Gastrocnemius medialis (tissue), 4 donors: ENCODE results near the gene POPDC2. TPM values are rescaled to one million over a fixed set of nuclear protein-coding genes. Genes with fewer than 3 reads are reported as not detected.

Source experiments
- ATAC-seq, 2 donors: fragments of 150-250 bp; one replicate each; pipeline ENCODE4 v1.9.1; 2016
- DNase-seq, 2 donors: peaks; one replicate each; pipeline ENCODE4 v3.0.0-alpha.2; 2019
- H3K27ac ChIP-seq, 4 donors: fragments of 200-600 bp; sonication (generic); 1 replicate in 1 of 4; 2 replicates in 3 of 4; pipeline ENCODE4 v1.5.1; 2016 to 2018; ENCODE audit warnings: mild to moderate bottlenecking in 2 of 4, moderate library complexity in 1 of 4
- H3K27me3 ChIP-seq, 3 donors: fragments of 200-600 bp; sonication (generic) in 2 of 3; 1 replicate in 1 of 3; 2 replicates in 2 of 3; pipeline versions ENCODE4 v1.5.1 to v1.6.0; 2016 to 2019; ENCODE audit warnings: mild to moderate bottlenecking in 1 of 3, moderate library complexity in 1 of 3
- H3K36me3 ChIP-seq, 2 donors: fragments of 200-600 bp; sonication (generic) in 1 of 2; one replicate each; pipeline ENCODE4 v1.5.1; 2017 to 2018
- H3K4me1 ChIP-seq, 2 donors: fragments of 200-600 bp; sonication (generic) in 1 of 2; one replicate each; pipeline ENCODE4 v1.5.1; 2016 to 2017; ENCODE audit warnings: mild to moderate bottlenecking in 2 of 2
- H3K4me3 ChIP-seq, 4 donors: fragments of 200-600 bp; sonication (generic) in 3 of 4; 1 replicate in 1 of 4; 2 replicates in 3 of 4; pipeline ENCODE4 v1.5.1; 2016 to 2019; ENCODE audit warnings: mild to moderate bottlenecking in 2 of 4
- H3K9me3 ChIP-seq, 3 donors: fragments of 200-600 bp; sonication (generic) in 2 of 3; 1 replicate in 1 of 3; 2 replicates in 2 of 3; pipeline ENCODE4 v1.5.1; 2016 to 2019
- POLR2A ChIP-seq, 2 donors: fragments of 450-650 bp; IDR thresholded peaks; one replicate each; pipeline ENCODE4 v1.6.1; 2017; ENCODE audit warnings: antibody characterized with exemption in 2 of 2, mild to moderate bottlenecking in 2 of 2, moderate library complexity in 2 of 2
- in situ Hi-C, 4 donors: fragments of 200-750 bp; cut with MboI; loops; one replicate each; pipeline versions ENCODE4 v1.15.0 to v1.8.0; 2017; ENCODE audit warnings: low sequenced_read_pairs in 4 of 4
- intact Hi-C: fragments of 100-400 bp; cut with DNase I; formaldehyde crosslinking; loops from one replicate; pipeline ENCODE4 v1.15.1; 2023; ENCODE audit warnings: low total_unique reads
- total RNA-seq, 4 donors: library from RNA; depleted of rRNA; stranded (reverse); fragments of >200 nt; gene quantifications; one replicate each; pipeline versions ENCODE4 v1.1.0 to v1.2.3, GENCODE V29; 2016
- TF ChIP-seq, protein P1 (sequence below), 5 experiments: fragments of 450-650 bp in 3 of 5; fragments of 200-600 bp in 2 of 5; sonication (generic) in 2 of 5; IDR thresholded peaks in 4 of 5; conservative IDR thresholded peaks in 1 of 5; 1 replicate in 4 of 5; 2 replicates in 1 of 5; pipeline ENCODE4 v1.5.1; 2016 to 2019; ENCODE audit warnings: antibody characterized with exemption in 5 of 5, mild to moderate bottlenecking in 3 of 5, moderate library complexity in 3 of 5

POPDC2 gene
- total RNA-seq, 4 donors from 2014 or later, result 7.8 to 38.9 (median 30.3) TPM

DNA sequence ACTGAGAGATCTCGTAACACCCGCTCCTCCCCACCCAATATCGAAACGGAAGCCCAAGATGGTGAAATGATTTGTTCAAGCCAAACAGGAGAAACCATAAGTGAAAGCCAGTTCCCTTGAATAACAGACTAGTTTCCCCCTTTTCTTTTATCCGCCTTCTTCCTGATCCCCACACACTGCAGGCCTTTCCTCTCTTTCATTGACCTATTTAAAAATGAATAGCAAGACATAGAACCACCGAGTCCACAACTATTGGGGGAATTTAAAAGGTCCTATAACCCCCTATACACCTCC lies 17.2 kb upstream of the POPDC2 start:
- peaks cover 19% of the 10 kb centered on the region in 2 donors for H3K4me1 ChIP-seq
- H3K4me3 ChIP-seq, result peak overlapping the region; percentile 72 to 86 (median 78)
- no peaks in the 10 kb centered on the region for H3K9me3 ChIP-seq
- no peak for ATAC-seq
- in situ Hi-C loops, result loop anchor here (25.0 kb wide), 3 partner anchors 165 to 410 kb away; partner anchors contain the start of genes ARHGAP31 (in 3 of the 4) and GSK3B (in 1 of the 4)
- H3K36me3 ChIP-seq, result peaks cover 0 to 26% of the 10 kb centered on the region in 2 donors
- no peak for DNase-seq
- H3K27ac ChIP-seq, result peak overlapping the region; percentile 89 to 97 (median 96)
- intact Hi-C loops, result loop anchor here (1.0 to 5.0 kb wide), 6 partner anchors 25 to 418 kb away; partner anchors contain the start of genes ADPRH, CFAP91, PLA1A and TIMMDC1
- TF ChIP-seq, protein P1, sequence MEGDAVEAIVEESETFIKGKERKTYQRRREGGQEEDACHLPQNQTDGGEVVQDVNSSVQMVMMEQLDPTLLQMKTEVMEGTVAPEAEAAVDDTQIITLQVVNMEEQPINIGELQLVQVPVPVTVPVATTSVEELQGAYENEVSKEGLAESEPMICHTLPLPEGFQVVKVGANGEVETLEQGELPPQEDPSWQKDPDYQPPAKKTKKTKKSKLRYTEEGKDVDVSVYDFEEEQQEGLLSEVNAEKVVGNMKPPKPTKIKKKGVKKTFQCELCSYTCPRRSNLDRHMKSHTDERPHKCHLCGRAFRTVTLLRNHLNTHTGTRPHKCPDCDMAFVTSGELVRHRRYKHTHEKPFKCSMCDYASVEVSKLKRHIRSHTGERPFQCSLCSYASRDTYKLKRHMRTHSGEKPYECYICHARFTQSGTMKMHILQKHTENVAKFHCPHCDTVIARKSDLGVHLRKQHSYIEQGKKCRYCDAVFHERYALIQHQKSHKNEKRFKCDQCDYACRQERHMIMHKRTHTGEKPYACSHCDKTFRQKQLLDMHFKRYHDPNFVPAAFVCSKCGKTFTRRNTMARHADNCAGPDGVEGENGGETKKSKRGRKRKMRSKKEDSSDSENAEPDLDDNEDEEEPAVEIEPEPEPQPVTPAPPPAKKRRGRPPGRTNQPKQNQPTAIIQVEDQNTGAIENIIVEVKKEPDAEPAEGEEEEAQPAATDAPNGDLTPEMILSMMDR (IDR thresholded peaks at IDR 0.05 in 4 of 5, conservative IDR thresholded peaks at IDR 0.05 in 1 of 5), result no peak
- TF ChIP-seq POLR2A (IDR thresholded peaks at IDR 0.05), result no peak
- no peaks in the 10 kb centered on the region for H3K27me3 ChIP-seq

- Histone ChIP-seq H3K4me1 (peaks cover 19% of the 10 kb centered on the region in 2 donors), H3K36me3 (peaks cover 0 to 32% of the 10 kb centered on the region in 2 donors), H3K9me3 (no peaks in the 10 kb centered on the region), H3K27ac (peak within 1 kb of the TSS; percentile 89 to 97 (median 96)), H3K4me3 (peak within 1 kb of the TSS; percentile 72 to 86 (median 78)), H3K27me3 (no peaks in the 10 kb centered on the region)
- intact Hi-C loops, result loop anchor here (1.0 to 5.0 kb wide), 6 partner anchors 26 to 418 kb away; partner anchors contain the start of genes ADPRH, CFAP91, PLA1A and TIMMDC1
- DNase-seq, result peak; percentile 94 to 97
- peak; percentile 95 to 96 for ATAC-seq
- in situ Hi-C loops, result loop anchor here (25.0 kb wide), 3 partner anchors 165 to 410 kb away; partner anchors contain the start of genes ARHGAP31 (in 3 of the 4) and GSK3B (in 1 of the 4)
- peak; percentile 77 to 80 for TF ChIP-seq POLR2A (IDR thresholded peaks at IDR 0.05)
- TF ChIP-seq, protein P1 (IDR thresholded peaks at IDR 0.05 in 4 of 5, conservative IDR thresholded peaks at IDR 0.05 in 1 of 5), result no peak
Measured at GRCh38 chr3:119676771-119677640, 16.6 kb upstream of the POPDC2 start, which contains the start of gene COX17. TSS of gene COX17 (minus strand) at chr3:119677406. CDS start at chr3:119677310, 96 bp downstream.

- Histone ChIP-seq H3K4me3 (peak overlapping the region; percentile 72 to 86 (median 78)), H3K27ac (peak overlapping the region; percentile 89 to 97 (median 96)), H3K9me3 (no peaks in the 10 kb centered on the region), H3K4me1 (peaks cover 19% of the 10 kb centered on the region in 2 donors), H3K36me3 (peaks cover 0 to 40% of the 10 kb centered on the region in 2 donors), H3K27me3 (no peaks in the 10 kb centered on the region)
- intact Hi-C loops, result loop anchor here (2.0 to 5.0 kb wide), 3 partner anchors 27 to 99 kb away; partner anchors contain the start of genes ADPRH, CFAP91 and PLA1A
- in situ Hi-C loops, result loop anchor here (25.0 kb wide), 3 partner anchors 164 to 411 kb away; partner anchors contain the start of genes ARHGAP31 (in 3 of the 4) and GSK3B (in 1 of the 4)
- peak; percentile 38 to 57 for ATAC-seq
- DNase-seq, result no peak
- TF ChIP-seq, protein P1 (IDR thresholded peaks at IDR 0.05 in 4 of 5, conservative IDR thresholded peaks at IDR 0.05 in 1 of 5), result no peak
- TF ChIP-seq POLR2A (IDR thresholded peaks at IDR 0.05), result no peak
Measured at GRCh38 chr3:119676020-119676419, 15.6 kb upstream of the POPDC2 start.

GRCh38 chr3:119675188-119675874 lies 14.9 kb upstream of the POPDC2 start:
- TF ChIP-seq, protein P1 (IDR thresholded peaks at IDR 0.05 in 4 of 5, conservative IDR thresholded peaks at IDR 0.05 in 1 of 5), result no peak
- TF ChIP-seq POLR2A (IDR thresholded peaks at IDR 0.05), result no peak
- in situ Hi-C loops, result loop anchor here (25.0 kb wide), 3 partner anchors 163 to 412 kb away; partner anchors contain the start of genes ARHGAP31 (in 3 of the 4) and GSK3B (in 1 of the 4)
- peaks cover 0 to 42% of the 10 kb centered on the region in 2 donors for H3K36me3 ChIP-seq

More at GRCh38 chr3:119675188-119675874, 14.9 kb upstream of the POPDC2 start:
- Histone ChIP-seq H3K27me3 (no peaks in the 10 kb centered on the region), H3K27ac (peak overlapping the region; percentile 89 to 97 (median 96)), H3K4me1 (peaks cover 19 to 21% of the 10 kb centered on the region in 2 donors), H3K4me3 (peak overlapping the region; percentile 72 to 86 (median 78)), H3K9me3 (no peaks in the 10 kb centered on the region)
- intact Hi-C loops, result loop anchor here (5.0 kb wide), 2 partner anchors 78 to 98 kb away; partner anchors contain the start of genes ADPRH and PLA1A
- no peak for DNase-seq
- ATAC-seq, result no peak
